ENCODE results near the gene ARHGAP22.

ARHGAP22 gene

GRCh38 chr10:48400129-48400849 is 204.6 kb downstream of the ARHGAP22 start:
- DNase-seq (ENCODE audit: low read depth in 1 of 2, low spot score in 1 of 2) = no peak

DNA sequence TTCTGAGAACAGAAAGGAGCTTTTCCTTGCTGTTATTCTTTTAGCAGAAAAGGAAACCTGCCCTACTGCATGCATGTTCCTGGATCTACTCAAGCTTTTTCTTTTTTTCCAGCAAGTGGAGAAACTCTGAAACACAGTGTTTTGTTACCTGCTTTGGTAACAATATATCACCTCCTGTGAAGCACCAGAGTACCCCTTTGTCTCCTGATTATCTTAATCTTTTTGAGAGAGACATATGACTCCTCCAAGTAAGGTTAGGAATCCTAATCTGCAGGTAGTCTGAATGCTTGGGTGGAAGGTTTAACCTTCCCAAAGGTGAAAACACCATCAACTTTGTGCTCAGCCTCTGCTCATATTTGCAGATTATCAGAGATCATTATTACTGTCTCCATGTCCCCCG is 205.3 kb downstream of the ARHGAP22 start:
- no peak for DNase-seq (ENCODE audit: low read depth in 1 of 2, low spot score in 1 of 2)

- DNase-seq (ENCODE audit: low read depth in 1 of 2, low spot score in 1 of 2) = no peak
Measured at GRCh38 chr10:48399056-48399541, 205.8 kb downstream of the ARHGAP22 start.

GRCh38 chr10:48398261-48398660 is 206.6 kb downstream of the ARHGAP22 start:
- DNase-seq (ENCODE audit: low read depth in 1 of 2, low spot score in 1 of 2) = no peak

All from activated T-helper 1 cell treated with anti-CD3 and anti-CD28 coated beads, Interleukin-2, amount 50 U/mL, for 16 hours (primary cell).